Neuronal stem cell (in vitro differentiated cells): ENCODE data around the gene RAD51B.
A peak's percentile ranks its signal among the peaks of the same experiment; 100 is the strongest.

Experiments
- DNase-seq: peaks from one replicate; pipeline ENCODE4 v3.0.0-alpha.2; 2013; ENCODE audit warnings: low spot score
- H2AFZ ChIP-seq: one replicate; pipeline ENCODE4 v1.6.1; 2013; ENCODE audit warnings: mild to moderate bottlenecking, low read length, inconsistent platforms
- H2AK5ac ChIP-seq: 2 replicates; pipeline ENCODE4 v1.6.1; 2013; ENCODE audit warnings: low read depth, mild to moderate bottlenecking, inconsistent platforms, low read length, moderate library complexity, mixed read lengths
- H2BK120ac ChIP-seq: 2 replicates; pipeline ENCODE4 v1.6.1; 2013; ENCODE audit warnings: low read depth, mild to moderate bottlenecking, inconsistent platforms, low read length, moderate library complexity, mixed read lengths
- H2BK12ac ChIP-seq: one replicate; pipeline ENCODE4 v1.6.1; 2013; ENCODE audit warnings: low read length, inconsistent platforms
- H2BK15ac ChIP-seq: 2 replicates; pipeline ENCODE4 v1.6.1; 2013; ENCODE audit warnings: mild to moderate bottlenecking, low read length, inconsistent platforms, mixed read lengths
- H2BK5ac ChIP-seq: one replicate; pipeline ENCODE4 v1.6.1; 2013; ENCODE audit warnings: inconsistent platforms, mild to moderate bottlenecking, low read length, moderate library complexity
- H3K14ac ChIP-seq: one replicate; pipeline ENCODE4 v1.6.1; 2013; ENCODE audit warnings: low read length, inconsistent platforms
- H3K18ac ChIP-seq: 2 replicates; pipeline ENCODE4 v1.6.1; 2013; ENCODE audit warnings: low read length, inconsistent platforms
- H3K23ac ChIP-seq: 2 replicates; pipeline ENCODE4 v1.6.1; 2013; ENCODE audit warnings: low read depth, mild to moderate bottlenecking, mixed read lengths, low read length, inconsistent platforms; ENCODE audit not compliant: poor library complexity
- H3K27ac ChIP-seq: replicated peaks from 3 replicates; pipeline ENCODE4 v1.5.1; 2013; ENCODE audit warnings: low read length, inconsistent platforms
- H3K27me3 ChIP-seq, 3 experiments: 2 replicates each; pipeline ENCODE4 v1.6.1; 2013; ENCODE audit warnings: low read length in 3 of 3, mild to moderate bottlenecking in 2 of 3, inconsistent platforms in 1 of 3, low read depth in 1 of 3, mixed read lengths in 1 of 3, moderate library complexity in 1 of 3; ENCODE audit not compliant: control insufficient read depth in 3 of 3, insufficient read depth in 3 of 3
- H3K36me3 ChIP-seq, 2 donors: replicated peaks in 1 of 2; 2 replicates each; pipeline ENCODE4 v1.6.1; 2013; ENCODE audit warnings: low read length in 2 of 2; ENCODE audit not compliant: control insufficient read depth in 2 of 2, insufficient read depth in 2 of 2
- H3K4ac ChIP-seq: 2 replicates; pipeline ENCODE4 v1.6.1; 2013; ENCODE audit warnings: inconsistent platforms, mild to moderate bottlenecking, low read length, moderate library complexity
- H3K4me1 ChIP-seq, 2 donors: 1 replicate in 1 of 2; 2 replicates in 1 of 2; pipeline ENCODE4 v1.6.1; 2013; ENCODE audit warnings: low read length in 2 of 2, low read depth in 1 of 2; ENCODE audit not compliant: control insufficient read depth in 2 of 2, insufficient read depth in 1 of 2
- H3K4me2 ChIP-seq: one replicate; pipeline ENCODE4 v1.6.1; 2013; ENCODE audit warnings: mild to moderate bottlenecking, low read length, inconsistent platforms; ENCODE audit not compliant: insufficient read depth, poor library complexity, severe bottlenecking
- H3K4me3 ChIP-seq, 2 donors: 2 replicates each; pipeline ENCODE4 v1.5.1; 2013; ENCODE audit warnings: low read length in 2 of 2, mild to moderate bottlenecking in 2 of 2, inconsistent platforms in 1 of 2, moderate library complexity in 1 of 2
- H3K79me1 ChIP-seq: one replicate; pipeline ENCODE4 v1.6.1; 2013; ENCODE audit warnings: low read depth, mild to moderate bottlenecking, inconsistent platforms, low read length, moderate library complexity
- H3K9ac ChIP-seq: one replicate; pipeline ENCODE4 v1.6.1; 2013; ENCODE audit warnings: mild to moderate bottlenecking, low read depth, low read length, inconsistent platforms; ENCODE audit not compliant: poor library complexity
- H3K9me3 ChIP-seq, 2 donors: replicated peaks in 1 of 2; 2 replicates each; pipeline versions ENCODE3 to v1.6.1; 2013; ENCODE audit warnings: low read length in 2 of 2, mild to moderate bottlenecking in 2 of 2, inconsistent platforms in 1 of 2, low read depth in 1 of 2, mixed read lengths in 1 of 2, moderate library complexity in 1 of 2; ENCODE audit not compliant: control insufficient read depth in 2 of 2, insufficient read depth in 1 of 2
- H4K8ac ChIP-seq: one replicate; pipeline ENCODE4 v1.6.1; 2013; ENCODE audit warnings: low read depth, mild to moderate bottlenecking, inconsistent platforms, low read length, moderate library complexity
- H4K91ac ChIP-seq: one replicate; pipeline ENCODE4 v1.6.1; 2013; ENCODE audit warnings: low read length, low read depth, mild to moderate bottlenecking, inconsistent platforms; ENCODE audit not compliant: poor library complexity
- WGBS, 2 donors: extraction: QIAGEN DNeasy Blood & Tissue Kit; methylation state at CpG; one replicate each; pipeline ENCODE4 v1.1.7; 2013; ENCODE audit warnings: missing lambda C conversion rate in 2 of 2, mixed read lengths in 1 of 2; ENCODE audit not compliant: insufficient read length in 2 of 2, insufficient replicate concordance in 1 of 2; ENCODE audit errors: extremely low coverage in 2 of 2; 5-methylcytosine and 5-hydroxymethylcytosine counted together

RAD51B gene

GRCh38 chr14:68471029-68471963 is 651.7 kb downstream of the RAD51B start:
- Histone ChIP-seq H2AFZ (peak overlapping the region; percentile 14), H3K9ac (peak overlapping the region; percentile 50), H3K4me2 (no peak overlapping the region), H3K23ac (no peak overlapping the region), H2BK15ac (no peak overlapping the region), H2BK12ac (no peak overlapping the region), H3K14ac (no peak overlapping the region), H4K91ac (no peak overlapping the region), H3K4me3 (no peak overlapping the region), H3K36me3 (no peaks in the 10 kb centered on the region), H3K27ac (peak overlapping the region; percentile 91), H3K4ac (peak overlapping the region; percentile 70), H4K8ac (no peak overlapping the region), H3K18ac (peak overlapping the region; percentile 86), H3K9me3 (peaks cover 0 to 8% of the 10 kb centered on the region in 2 donors), H2BK5ac (peak overlapping the region; percentile 69), H2BK120ac (peak overlapping the region; percentile 48), H3K79me1 (no peaks in the 10 kb centered on the region), H2AK5ac (peak overlapping the region; percentile 98), H3K27me3 (peaks cover 0 to 11% (median 0%) of the 10 kb centered on the region in 3 experiments), H3K4me1 (peaks cover 28 to 41% of the 10 kb centered on the region in 2 donors)
- WGBS, 2 donors, result no CpG with 5 or more reads among the region's 12 CpGs
- peak; percentile 55 for DNase-seq

- Histone ChIP-seq H3K27me3 (peaks cover 0 to 11% (median 0%) of the 10 kb centered on the region in 3 experiments), H4K8ac (no peak overlapping the region), H3K36me3 (no peaks in the 10 kb centered on the region), H3K4ac (no peak overlapping the region), H3K23ac (no peak overlapping the region), H2AK5ac (peak overlapping the region; percentile 34), H4K91ac (no peak overlapping the region), H2BK12ac (no peak overlapping the region), H3K18ac (peak overlapping the region; percentile 84), H2AFZ (peak overlapping the region; percentile 14), H3K9ac (no peak overlapping the region), H3K9me3 (peaks cover 0 to 8% of the 10 kb centered on the region in 2 donors), H3K79me1 (no peaks in the 10 kb centered on the region), H3K4me2 (peak overlapping the region; percentile 21), H2BK120ac (no peak overlapping the region), H3K27ac (peak overlapping the region; percentile 91), H2BK15ac (no peak overlapping the region), H3K4me1 (peaks cover 32 to 48% of the 10 kb centered on the region in 2 donors), H3K4me3 (no peak overlapping the region), H2BK5ac (peak overlapping the region; percentile 13), H3K14ac (no peak overlapping the region)
- WGBS, 2 donors, result no CpG with 5 or more reads among the region's 4 CpGs
- DNase-seq, result no peak
Observed at GRCh38 chr14:68471964-68472508, 652.5 kb downstream of the RAD51B start.

DNA sequence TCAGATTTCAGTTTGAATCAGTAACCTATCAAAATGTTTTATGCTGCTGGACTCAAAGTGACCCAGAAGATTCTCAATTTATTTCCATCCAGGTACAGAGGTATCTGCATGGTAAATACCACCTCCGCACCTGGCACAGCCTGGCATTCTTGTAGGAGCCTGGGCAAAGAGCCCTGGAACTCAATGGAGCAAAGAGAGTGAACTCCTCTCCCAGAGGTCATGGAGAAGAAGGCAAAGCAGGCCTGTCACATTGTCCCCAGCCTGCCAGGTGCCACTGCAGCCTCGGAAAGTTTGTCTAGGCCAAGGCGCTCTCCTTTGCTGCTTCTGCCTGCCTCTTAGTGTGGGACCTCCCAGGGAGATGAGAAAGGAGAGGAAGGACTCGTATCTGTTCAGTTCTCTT is 653.5 kb downstream of the RAD51B start:
- Histone ChIP-seq H3K4me1 (peaks cover 41 to 57% of the 10 kb centered on the region in 2 donors), H3K4me2 (no peak overlapping the region), H4K91ac (no peak overlapping the region), H2BK15ac (no peak overlapping the region), H2AK5ac (no peak overlapping the region), H3K23ac (no peak overlapping the region), H3K79me1 (no peaks in the 10 kb centered on the region), H3K14ac (no peak overlapping the region), H4K8ac (no peak overlapping the region), H3K4ac (no peak overlapping the region), H3K18ac (no peak overlapping the region), H3K27ac (no peak overlapping the region), H3K9ac (no peak overlapping the region), H3K9me3 (peaks cover 0 to 8% of the 10 kb centered on the region in 2 donors), H3K36me3 (no peaks in the 10 kb centered on the region), H2BK120ac (no peak overlapping the region), H2BK5ac (no peak overlapping the region), H2AFZ (no peak overlapping the region), H2BK12ac (no peak overlapping the region), H3K27me3 (peaks cover 0 to 11% (median 0%) of the 10 kb centered on the region in 3 experiments), H3K4me3 (no peak overlapping the region)
- no peak for DNase-seq
- no CpG with 5 or more reads among the region's 4 CpGs for WGBS, 2 donors

GRCh38 chr14:68473794-68474193 is 654.2 kb downstream of the RAD51B start:
- H4K91ac ChIP-seq, result no peak overlapping the region
- peaks cover 0 to 17% (median 0%) of the 10 kb centered on the region in 3 experiments for H3K27me3 ChIP-seq
- peaks cover 42 to 57% of the 10 kb centered on the region in 2 donors for H3K4me1 ChIP-seq
- no peak overlapping the region for H2BK120ac ChIP-seq
- no peak overlapping the region for H3K9ac ChIP-seq
- no peak overlapping the region for H2BK15ac ChIP-seq
- peaks cover 0 to 8% of the 10 kb centered on the region in 2 donors for H3K9me3 ChIP-seq
- no peak overlapping the region for H3K14ac ChIP-seq
- H3K79me1 ChIP-seq, result no peaks in the 10 kb centered on the region
- no peak overlapping the region for H3K4ac ChIP-seq
- no peak overlapping the region for H2BK5ac ChIP-seq
- H4K8ac ChIP-seq, result no peak overlapping the region
- no peak for DNase-seq
- no peak overlapping the region for H2AFZ ChIP-seq
- no peaks in the 10 kb centered on the region for H3K36me3 ChIP-seq
- H3K27ac ChIP-seq, result no peak overlapping the region
- no peak overlapping the region for H2BK12ac ChIP-seq
- no peak overlapping the region for H3K23ac ChIP-seq
- H2AK5ac ChIP-seq, result no peak overlapping the region
- H3K4me2 ChIP-seq, result no peak overlapping the region
- no CpG with 5 or more reads among the region's 2 CpGs for WGBS, 2 donors
- no peak overlapping the region for H3K18ac ChIP-seq
- no peak overlapping the region for H3K4me3 ChIP-seq
